Ishikawa (cell line): Measurements from ENCODE around the gene SLC12A7.

Experiments
- CEBPB ChIP-seq: IDR thresholded peaks from 2 replicates; pipeline ENCODE4 v1.6.1; 2012
- CREB1 ChIP-seq: IDR thresholded peaks from 2 replicates; pipeline ENCODE4 v1.6.1; 2012; ENCODE audit warnings: low read depth
- EP300 ChIP-seq: IDR thresholded peaks from 2 replicates; pipeline ENCODE4 v1.6.1; 2012; ENCODE audit warnings: borderline replicate concordance
- FOXM1 ChIP-seq: IDR thresholded peaks from 2 replicates; pipeline ENCODE4 v1.6.1; 2012; ENCODE audit warnings: low read depth, borderline replicate concordance
- NFIC ChIP-seq: IDR thresholded peaks from 2 replicates; pipeline ENCODE4 v1.6.1; 2012
- RAD21 ChIP-seq: IDR thresholded peaks from 2 replicates; pipeline ENCODE4 v1.6.1; 2012; ENCODE audit warnings: low read depth
- TAF1 ChIP-seq: IDR thresholded peaks from 2 replicates; pipeline ENCODE4 v1.6.1; 2012; ENCODE audit warnings: low read depth, mild to moderate bottlenecking
- TCF12 ChIP-seq: IDR thresholded peaks from 2 replicates; pipeline ENCODE4 v1.6.1; 2012; ENCODE audit warnings: low read depth
- TEAD4 ChIP-seq: IDR thresholded peaks from 2 replicates; pipeline ENCODE4 v1.6.1; 2012
- TF ChIP-seq, protein P1 (sequence below): IDR thresholded peaks from 2 replicates; pipeline ENCODE4 v1.6.1; 2012; ENCODE audit warnings: low read depth, mild to moderate bottlenecking
- TF ChIP-seq, protein P2 (sequence below): IDR thresholded peaks from 2 replicates; pipeline ENCODE4 v1.6.1; 2012

DNA sequence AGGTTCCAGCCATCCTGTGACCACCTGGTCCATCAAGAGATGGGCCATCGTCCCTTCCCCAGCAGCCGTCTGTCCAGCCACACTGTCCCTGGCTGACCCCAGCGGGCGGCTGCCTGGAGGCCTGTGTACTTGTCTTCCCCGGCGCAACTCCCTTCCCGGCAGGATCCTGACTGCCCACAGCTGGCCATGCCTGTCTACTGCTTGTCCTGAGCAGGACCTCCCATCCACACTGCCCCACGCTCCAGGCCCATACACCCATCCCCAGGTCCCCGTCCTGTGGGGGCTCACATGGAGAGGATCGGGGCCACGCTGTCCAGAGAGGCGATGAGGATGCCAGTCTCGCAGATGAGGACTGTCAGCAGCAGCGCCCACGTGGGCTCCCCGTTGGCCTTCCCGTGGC is 35.5 kb downstream of the SLC12A7 start:
- TF ChIP-seq RAD21 (no peak), TCF12 (no peak), FOXM1 (no peak), TAF1 (no peak), CEBPB (no peak), EP300 (no peak), CREB1 (no peak), NFIC (no peak), TEAD4 (no peak)
- TF ChIP-seq, protein P1, sequence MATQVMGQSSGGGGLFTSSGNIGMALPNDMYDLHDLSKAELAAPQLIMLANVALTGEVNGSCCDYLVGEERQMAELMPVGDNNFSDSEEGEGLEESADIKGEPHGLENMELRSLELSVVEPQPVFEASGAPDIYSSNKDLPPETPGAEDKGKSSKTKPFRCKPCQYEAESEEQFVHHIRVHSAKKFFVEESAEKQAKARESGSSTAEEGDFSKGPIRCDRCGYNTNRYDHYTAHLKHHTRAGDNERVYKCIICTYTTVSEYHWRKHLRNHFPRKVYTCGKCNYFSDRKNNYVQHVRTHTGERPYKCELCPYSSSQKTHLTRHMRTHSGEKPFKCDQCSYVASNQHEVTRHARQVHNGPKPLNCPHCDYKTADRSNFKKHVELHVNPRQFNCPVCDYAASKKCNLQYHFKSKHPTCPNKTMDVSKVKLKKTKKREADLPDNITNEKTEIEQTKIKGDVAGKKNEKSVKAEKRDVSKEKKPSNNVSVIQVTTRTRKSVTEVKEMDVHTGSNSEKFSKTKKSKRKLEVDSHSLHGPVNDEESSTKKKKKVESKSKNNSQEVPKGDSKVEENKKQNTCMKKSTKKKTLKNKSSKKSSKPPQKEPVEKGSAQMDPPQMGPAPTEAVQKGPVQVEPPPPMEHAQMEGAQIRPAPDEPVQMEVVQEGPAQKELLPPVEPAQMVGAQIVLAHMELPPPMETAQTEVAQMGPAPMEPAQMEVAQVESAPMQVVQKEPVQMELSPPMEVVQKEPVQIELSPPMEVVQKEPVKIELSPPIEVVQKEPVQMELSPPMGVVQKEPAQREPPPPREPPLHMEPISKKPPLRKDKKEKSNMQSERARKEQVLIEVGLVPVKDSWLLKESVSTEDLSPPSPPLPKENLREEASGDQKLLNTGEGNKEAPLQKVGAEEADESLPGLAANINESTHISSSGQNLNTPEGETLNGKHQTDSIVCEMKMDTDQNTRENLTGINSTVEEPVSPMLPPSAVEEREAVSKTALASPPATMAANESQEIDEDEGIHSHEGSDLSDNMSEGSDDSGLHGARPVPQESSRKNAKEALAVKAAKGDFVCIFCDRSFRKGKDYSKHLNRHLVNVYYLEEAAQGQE, result no peak
- TF ChIP-seq, protein P2, sequence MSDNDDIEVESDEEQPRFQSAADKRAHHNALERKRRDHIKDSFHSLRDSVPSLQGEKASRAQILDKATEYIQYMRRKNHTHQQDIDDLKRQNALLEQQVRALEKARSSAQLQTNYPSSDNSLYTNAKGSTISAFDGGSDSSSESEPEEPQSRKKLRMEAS, result no peak
